GM21360 (cell line): ENCODE measurements around the gene FNDC1.
"Not testable (repeated sequence)": the region's sequence is repeated elsewhere in the genome, so short reads cannot be mapped to it uniquely, and the experiment has no call there.

Experiments
- ATAC-seq: cut with Tn5 transposase; IDR thresholded peaks from one replicate; pipeline ENCODE4 v1.9.1; 2021; ENCODE audit warnings: mild to moderate bottlenecking, moderate library complexity; ENCODE audit not compliant: unreplicated experiment

FNDC1 gene

GRCh38 chr6:159169193-159169555 is at the start of gene FNDC1:
TSS of gene FNDC1 (plus strand) at chr6:159169400. CDS start at chr6:159169597, 197 bp downstream.
- ATAC-seq, result peak; percentile 53

DNA sequence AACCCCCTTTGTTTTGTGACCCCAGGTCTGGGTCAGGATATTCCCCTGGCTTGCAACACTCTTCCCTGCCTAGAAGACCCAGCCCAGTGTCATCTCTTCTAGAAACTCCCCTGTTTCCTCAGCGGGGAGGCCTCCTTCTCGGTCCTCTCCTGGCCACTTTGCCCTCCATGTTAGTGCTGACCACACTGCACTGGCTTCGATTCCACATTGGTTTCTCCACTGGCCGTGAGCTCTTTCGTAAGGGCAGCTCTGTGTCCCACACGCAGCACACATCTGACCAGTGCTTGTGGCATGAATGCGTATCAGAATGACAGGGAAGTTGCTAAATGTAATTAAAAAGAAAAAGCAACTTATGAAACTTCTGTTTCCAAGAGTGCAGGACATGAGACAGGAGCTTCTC is 49.4 kb upstream of the FNDC1 start:
- no peak for ATAC-seq

DNA sequence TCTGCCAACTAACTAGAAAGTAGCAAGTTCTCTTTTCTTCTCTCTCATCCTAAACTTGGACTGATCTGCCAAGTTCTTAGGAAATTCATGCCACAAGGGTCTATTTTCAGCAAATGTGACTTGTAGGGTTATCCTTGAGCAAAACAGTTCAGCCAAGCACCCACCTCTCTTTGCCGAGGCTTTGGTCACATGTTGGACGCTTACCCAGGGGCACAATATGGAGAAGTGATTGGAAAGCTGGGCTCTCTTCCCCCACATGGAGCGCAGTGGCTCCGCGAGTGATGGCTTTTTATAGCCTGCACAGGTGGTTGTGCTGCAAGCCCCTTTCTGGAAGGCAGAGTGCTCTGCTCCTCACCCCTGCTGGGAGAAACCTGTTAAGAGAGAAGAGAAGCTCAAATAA is 47.7 kb upstream of the FNDC1 start:
- no peak for ATAC-seq

DNA sequence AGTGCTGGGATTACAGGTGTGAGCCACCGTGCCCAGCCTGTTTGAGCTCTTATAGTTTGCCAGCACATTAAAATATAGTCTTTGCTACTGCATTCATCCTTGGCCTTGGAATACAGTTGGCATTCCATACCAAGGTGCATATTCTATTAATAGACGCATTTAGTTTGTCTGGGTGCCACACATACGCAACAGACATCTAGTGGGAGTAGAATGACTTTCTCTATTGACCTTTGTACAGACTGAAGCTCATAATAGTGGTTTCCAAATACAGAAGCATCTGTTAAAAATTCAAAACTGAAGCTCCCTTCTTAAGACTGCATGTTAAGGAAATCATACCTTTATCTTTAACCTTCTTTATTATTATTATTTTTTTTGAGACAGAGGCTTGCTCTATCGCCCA is 46.7 kb upstream of the FNDC1 start:
- no peak for ATAC-seq

- not testable (repeated sequence) for ATAC-seq
Measured at GRCh38 chr6:159123831-159124230, 45.4 kb upstream of the FNDC1 start.

DNA sequence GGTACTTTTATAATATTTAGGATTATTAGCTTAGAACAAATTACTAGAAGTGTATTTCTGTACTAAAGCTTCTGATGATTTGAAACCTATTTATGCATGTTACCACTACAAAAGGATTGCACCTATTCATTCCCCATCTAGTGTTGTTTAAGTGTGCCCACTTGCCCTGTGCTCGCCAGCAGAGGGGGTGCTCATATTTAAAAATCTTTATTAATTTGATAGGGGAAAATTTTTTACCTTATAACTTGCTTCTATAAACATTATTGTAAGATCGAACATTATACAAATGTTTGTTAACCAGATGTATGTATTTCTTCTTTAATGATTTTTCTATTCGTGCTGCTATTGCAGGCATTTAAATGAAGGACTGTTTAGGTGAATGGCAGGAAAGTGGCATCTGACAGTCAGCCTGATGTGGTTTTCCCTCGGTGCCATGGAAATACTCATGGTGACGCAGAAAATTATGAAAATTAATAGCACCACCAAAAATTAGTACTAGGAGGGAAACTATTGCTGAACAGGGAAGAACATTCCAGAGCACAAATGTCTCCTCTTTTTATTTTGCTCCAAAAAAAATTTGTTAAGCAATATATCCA is 44.1 kb upstream of the FNDC1 start:
- no peak for ATAC-seq

- no peak for ATAC-seq
Measured at GRCh38 chr6:159125951-159126352, 43.2 kb upstream of the FNDC1 start.

DNA sequence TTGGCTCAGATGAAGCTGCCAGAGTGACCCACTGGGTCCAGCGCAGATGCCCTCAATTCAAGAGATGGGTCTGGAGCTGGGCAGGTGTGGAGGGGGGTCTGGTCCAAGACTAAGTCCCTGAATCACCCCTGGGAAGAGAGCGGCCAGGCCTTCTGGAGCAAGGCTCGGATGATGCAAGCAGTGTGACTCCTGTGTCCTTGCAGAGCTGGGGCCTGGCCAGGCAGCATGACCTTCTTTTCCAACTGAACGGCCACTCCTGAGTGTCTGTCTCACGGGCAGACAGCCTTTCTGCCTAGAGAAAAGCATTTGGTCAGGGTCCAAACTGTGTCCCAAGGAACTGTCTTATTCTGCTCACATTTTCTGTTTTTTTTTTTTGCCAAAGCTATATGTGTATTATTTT is 42.6 kb upstream of the FNDC1 start:
- ATAC-seq, result no peak

DNA sequence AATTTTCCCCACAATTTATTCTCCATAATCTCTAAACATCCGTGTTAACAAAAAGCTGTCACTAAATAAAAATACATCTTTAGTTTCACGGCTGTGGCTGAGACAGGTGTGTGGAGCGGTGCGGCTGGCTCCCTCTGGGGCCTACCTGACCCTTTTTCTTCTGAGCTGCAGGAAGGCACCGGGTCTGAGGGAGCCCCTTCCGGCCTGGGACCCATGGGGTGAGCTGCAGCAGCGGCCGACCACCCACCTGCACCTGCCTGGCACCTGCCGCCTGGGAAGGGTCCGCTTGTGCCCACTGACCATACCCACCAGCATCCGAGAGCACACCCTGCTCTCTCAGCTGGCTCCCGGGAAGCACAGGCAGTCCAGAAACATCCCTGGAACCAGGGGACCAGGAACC is 41.5 kb upstream of the FNDC1 start:
- ATAC-seq, result no peak

- ATAC-seq, result no peak
Measured at GRCh38 chr6:159128978-159129377, 40.2 kb upstream of the FNDC1 start.

GRCh38 chr6:159130846-159131245 is 38.4 kb upstream of the FNDC1 start:
- no peak for ATAC-seq

DNA sequence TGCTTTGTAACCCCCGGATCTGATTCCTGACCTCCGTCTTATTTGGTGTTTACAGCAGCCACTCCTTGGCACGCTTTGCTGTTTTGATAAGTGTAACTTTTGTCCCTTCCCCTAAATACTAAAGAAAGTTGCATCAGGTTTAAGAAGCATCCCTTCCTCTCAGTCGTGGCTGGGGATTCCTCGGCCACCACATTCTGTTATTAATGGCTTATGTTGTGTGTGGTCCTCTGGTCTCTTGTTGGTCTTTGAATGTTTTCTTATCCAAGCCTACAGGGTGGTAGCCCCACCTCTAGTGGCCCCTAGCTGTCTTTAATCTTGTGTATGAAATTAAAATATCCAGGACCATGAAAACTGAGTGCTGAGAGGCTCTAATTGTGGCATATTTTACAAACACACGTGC is 37.5 kb upstream of the FNDC1 start:
- no peak for ATAC-seq

GRCh38 chr6:159132664-159133063 is 36.5 kb upstream of the FNDC1 start:
- no peak for ATAC-seq

DNA sequence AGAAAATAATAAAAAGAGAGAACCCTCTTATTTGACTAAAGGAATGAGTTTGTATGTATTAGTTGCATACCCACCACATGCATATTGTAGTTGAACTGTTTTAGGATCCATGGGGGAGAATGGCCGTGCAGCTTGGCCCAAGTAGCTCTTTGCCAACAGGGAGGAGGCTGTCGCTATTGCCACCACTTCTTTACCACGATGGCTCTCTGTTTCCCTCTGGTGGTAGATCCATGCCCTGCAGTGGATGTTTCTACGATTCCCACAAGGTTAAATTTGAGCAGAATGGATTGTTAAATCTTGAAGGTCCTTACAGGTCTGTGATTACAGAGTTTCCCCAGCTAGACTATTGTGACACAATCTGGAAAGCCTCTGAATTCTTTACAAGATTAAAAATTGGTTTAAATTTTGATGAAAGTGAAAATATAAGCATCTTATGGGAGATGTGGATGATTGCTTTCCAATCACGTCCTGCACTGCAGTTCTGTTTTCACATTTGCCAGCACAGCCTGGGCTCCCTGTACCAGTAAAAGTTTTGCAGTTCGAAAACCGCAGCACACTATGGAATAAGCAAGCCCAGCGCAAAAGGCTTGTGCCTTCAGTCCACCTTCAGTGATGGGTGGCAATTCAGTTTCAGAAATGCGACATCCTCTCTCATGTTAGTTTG is 34.4 kb upstream of the FNDC1 start:
- ATAC-seq, result peak; percentile 54

- no peak for ATAC-seq
Measured at GRCh38 chr6:159137676-159138075, 31.5 kb upstream of the FNDC1 start.

DNA sequence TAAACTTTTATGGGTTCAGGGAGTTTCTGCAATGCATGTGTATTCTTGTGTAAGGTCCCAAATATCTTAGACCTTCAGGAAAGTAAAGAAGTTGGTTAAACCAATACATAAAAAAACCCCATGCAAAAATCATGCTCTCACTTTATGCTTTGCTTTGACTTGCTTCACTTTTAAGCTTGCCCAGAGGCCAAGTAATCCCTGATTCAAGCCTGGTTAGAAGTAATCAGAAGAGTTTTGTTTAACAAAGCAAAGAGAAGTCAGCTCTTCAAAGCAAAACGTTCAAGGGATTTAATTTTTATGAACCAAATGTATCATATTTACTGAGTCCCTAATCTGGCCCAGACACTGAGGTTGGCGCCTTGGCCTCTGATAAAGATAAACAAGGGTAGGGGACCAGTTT is 26.7 kb upstream of the FNDC1 start:
- ATAC-seq, result no peak

DNA sequence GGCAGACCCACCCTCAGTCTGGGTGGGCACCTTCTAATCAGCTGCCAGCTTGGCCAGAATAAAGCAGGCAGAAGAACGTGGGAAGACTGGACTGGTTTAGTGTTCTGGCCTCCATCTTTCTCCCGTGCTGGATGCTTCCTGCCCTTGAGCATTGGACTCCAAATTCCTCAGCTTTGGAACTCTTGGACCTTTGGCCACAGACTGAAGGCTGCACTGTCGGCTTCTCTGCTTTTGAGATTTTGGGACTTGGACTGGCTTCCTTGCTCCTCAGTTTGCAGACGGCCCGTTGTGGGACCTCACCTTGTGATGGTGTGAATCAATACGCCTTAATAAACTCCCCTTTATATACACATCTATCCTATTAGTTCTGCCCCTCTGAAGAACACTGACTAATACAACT is 20.6 kb upstream of the FNDC1 start:
- no peak for ATAC-seq

GRCh38 chr6:159149641-159150040 is 19.6 kb upstream of the FNDC1 start:
- ATAC-seq, result no peak

GRCh38 chr6:159151266-159151855 is 17.8 kb upstream of the FNDC1 start:
- ATAC-seq, result no peak

DNA sequence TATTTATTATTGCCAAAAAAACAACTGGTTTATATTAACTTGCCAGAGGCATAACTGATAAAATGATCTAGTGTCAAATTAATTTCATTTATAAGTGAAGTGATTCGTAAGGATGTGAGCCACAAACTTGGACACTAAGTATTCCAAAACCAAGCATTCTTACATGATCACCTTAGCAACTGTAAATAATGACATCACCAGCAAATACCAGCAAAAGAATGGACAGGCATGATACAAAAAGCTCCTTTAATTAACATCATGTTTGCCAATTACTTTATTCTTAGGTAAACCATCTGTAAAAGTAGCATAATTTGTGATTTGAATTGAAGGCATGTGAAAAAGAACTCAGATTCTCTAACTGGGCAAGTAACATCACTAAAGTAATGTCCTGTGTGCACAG is 17.2 kb upstream of the FNDC1 start:
- ATAC-seq, result no peak

DNA sequence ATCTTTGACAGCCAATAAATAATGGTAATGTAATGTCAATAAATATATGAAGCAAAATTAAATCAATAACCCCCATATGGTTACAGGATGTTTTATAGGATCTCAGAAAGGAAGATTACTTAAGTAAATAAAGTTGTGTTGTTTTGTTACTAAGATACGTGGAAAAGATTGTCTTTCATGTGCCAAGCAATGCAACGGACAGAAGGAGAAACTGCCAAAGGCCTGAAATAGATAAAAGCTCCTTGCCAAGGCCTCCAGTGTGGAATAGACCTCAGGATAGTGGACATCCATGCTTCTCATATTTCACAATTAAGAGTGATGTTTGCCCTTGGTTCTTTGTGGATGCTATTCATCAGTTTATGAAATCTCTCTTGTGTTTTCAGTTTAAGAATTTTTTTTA is 16.4 kb upstream of the FNDC1 start:
- no peak for ATAC-seq

DNA sequence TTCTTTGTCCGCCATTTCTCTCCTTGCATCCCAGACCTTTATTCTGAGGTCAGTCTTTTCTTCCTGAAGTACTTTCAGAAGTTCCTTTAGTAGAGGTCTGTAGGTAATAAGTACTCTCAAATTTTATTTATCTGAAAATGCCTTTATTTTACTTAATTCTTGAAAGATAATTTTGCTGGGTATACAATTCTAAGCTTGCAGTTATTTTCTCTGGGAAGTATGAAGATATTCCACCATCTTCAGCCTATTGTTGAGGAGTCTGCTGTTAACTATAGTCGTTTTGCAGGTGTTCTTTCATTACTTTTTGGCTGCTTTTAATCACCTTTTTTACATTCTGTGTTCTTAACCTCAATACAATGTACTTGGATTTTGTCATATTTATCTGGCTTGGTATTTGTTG is 13.5 kb upstream of the FNDC1 start:
- ATAC-seq, result no peak

GRCh38 chr6:159156089-159156488 is 13.1 kb upstream of the FNDC1 start:
- no peak for ATAC-seq
